Heart left ventricle (tissue), 13 donors: ENCODE results near the gene TBX20.

ENCODE experiments used
- POLR2A ChIP-seq, 2 donors: fragments of 450-650 bp; IDR thresholded peaks; one replicate each; pipeline ENCODE4 v1.6.1; 2017; ENCODE audit warnings: antibody characterized with exemption in 2 of 2, mild to moderate bottlenecking in 2 of 2, moderate library complexity in 2 of 2
- TF ChIP-seq, protein P1 (sequence below), 12 donors: fragments of 200-600 bp; sonication (generic) in 4 of 12; IDR thresholded peaks; one replicate each; pipeline versions ENCODE4 v1.5.0 to v1.8.0; 2018 to 2022; ENCODE audit warnings: antibody characterized with exemption in 12 of 12, mild to moderate bottlenecking in 5 of 12
- donor health status: ischemic (EF 13 %, LVEDD 7.1; RV severe dilation, severe dysfunction).
- donor health status: DM: no; HTN: yes; CAD: no.
- donor health status: DM: no; HTN: no; CAD: no.
- donor health status: ischemic (EF 25% LVEDD 6.9; RV normal size, moderate dysfunction).
- donor health status: ischemic (EF 25% LVEDD 5.7; RV mildly dilated, moderate dysfunction).
- donor health status: ischemic (EF 35%, LVEDD 5.7; RV mildly dilated, moderate dysfunction).
- donor health status: nonischemic (EF 11% LVEDD 7.7; RV severe dilation, severe dysfunction).
- donor health status: DM: yes; HTN: yes; CAD: no.
- donor health status: PGD.
- donor health status: ischemic (EF 29% LVEDD 5.4; RV normal size, mild dysfunction).
- donor health status: nonischemic (EF 23%, LVEDD 6.1; RV moderate dilation, normal function).

- TF ChIP-seq POLR2A (IDR thresholded peaks at IDR 0.05), result no peak
- TF ChIP-seq, protein P1, sequence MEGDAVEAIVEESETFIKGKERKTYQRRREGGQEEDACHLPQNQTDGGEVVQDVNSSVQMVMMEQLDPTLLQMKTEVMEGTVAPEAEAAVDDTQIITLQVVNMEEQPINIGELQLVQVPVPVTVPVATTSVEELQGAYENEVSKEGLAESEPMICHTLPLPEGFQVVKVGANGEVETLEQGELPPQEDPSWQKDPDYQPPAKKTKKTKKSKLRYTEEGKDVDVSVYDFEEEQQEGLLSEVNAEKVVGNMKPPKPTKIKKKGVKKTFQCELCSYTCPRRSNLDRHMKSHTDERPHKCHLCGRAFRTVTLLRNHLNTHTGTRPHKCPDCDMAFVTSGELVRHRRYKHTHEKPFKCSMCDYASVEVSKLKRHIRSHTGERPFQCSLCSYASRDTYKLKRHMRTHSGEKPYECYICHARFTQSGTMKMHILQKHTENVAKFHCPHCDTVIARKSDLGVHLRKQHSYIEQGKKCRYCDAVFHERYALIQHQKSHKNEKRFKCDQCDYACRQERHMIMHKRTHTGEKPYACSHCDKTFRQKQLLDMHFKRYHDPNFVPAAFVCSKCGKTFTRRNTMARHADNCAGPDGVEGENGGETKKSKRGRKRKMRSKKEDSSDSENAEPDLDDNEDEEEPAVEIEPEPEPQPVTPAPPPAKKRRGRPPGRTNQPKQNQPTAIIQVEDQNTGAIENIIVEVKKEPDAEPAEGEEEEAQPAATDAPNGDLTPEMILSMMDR (IDR thresholded peaks at IDR 0.05), result no peak
Observed at GRCh38 chr7:35289376-35289775, 35.5 kb upstream of the TBX20 start.
